H1 (cell line): ENCODE measurements around the gene PI4KA. TPM values are rescaled to one million over a fixed set of nuclear protein-coding genes. Genes with fewer than 3 reads are reported as not detected.
A peak's percentile ranks its signal among the peaks of the same experiment; 100 is the strongest.
"Not testable (repeated sequence)": the region's sequence is repeated elsewhere in the genome, so short reads cannot be mapped to it uniquely, and the experiment has no call there.

ENCODE experiments used
- CTCF ChIA-PET: fragments of 300-600 bp; sonication (Branson Sonifier 250); formaldehyde crosslinking; loops from one replicate; lab custom pipeline; 2021; ENCODE audit not compliant: partially characterized antibody; lab: Charles Lee
- POLR2A ChIA-PET: fragments of 300-600 bp; sonication (Branson Sonifier 250); formaldehyde crosslinking; loops from one replicate; lab custom pipeline; 2021; ENCODE audit warnings: inconsistent platforms; ENCODE audit not compliant: partially characterized antibody; lab: Charles Lee
- DNase-seq, 2 experiments: peaks; one replicate each; pipeline versions ENCODE4 v3.0.0 to v3.0.0-alpha.2; 2010 to 2022; ENCODE audit warnings: low spot score in 2 of 2, low read depth in 1 of 2, mixed read lengths in 1 of 2
- FAIRE-seq: peaks from 2 replicates; lab custom pipeline; 2011; peaks lifted over from hg19 to GRCh38; lab: Jason Lieb, UNC
- H2AFZ ChIP-seq: 2 replicates; pipeline ENCODE4 v1.8.1; 2012; ENCODE audit warnings: low read length, inconsistent platforms
- H2AK5ac ChIP-seq: 2 replicates; pipeline ENCODE4 v1.6.1; 2013; ENCODE audit warnings: low read depth, low read length
- H2BK120ac ChIP-seq: replicated peaks from 2 replicates; pipeline ENCODE3; 2013; ENCODE audit warnings: low read depth, low read length, inconsistent platforms
- H2BK12ac ChIP-seq: 2 replicates; pipeline ENCODE4 v1.6.1; 2013; ENCODE audit warnings: low read depth, low read length
- H2BK15ac ChIP-seq: 2 replicates; pipeline ENCODE4 v1.6.1; 2013; ENCODE audit warnings: low read length
- H2BK20ac ChIP-seq: 2 replicates; pipeline ENCODE4 v1.6.1; 2013; ENCODE audit warnings: low read length
- H2BK5ac ChIP-seq: 2 replicates; pipeline ENCODE4 v1.6.1; 2013; ENCODE audit warnings: low read depth, low read length
- H3K14ac ChIP-seq: 2 replicates; pipeline ENCODE4 v1.6.1; 2013; ENCODE audit warnings: inconsistent platforms; ENCODE audit not compliant: insufficient read length
- H3K18ac ChIP-seq: 2 replicates; pipeline ENCODE4 v1.6.1; 2013; ENCODE audit warnings: low read length; ENCODE audit errors: extremely low read depth
- H3K23ac ChIP-seq: 2 replicates; pipeline ENCODE4 v1.6.1; 2013; ENCODE audit warnings: inconsistent platforms; ENCODE audit not compliant: insufficient read length
- H3K23me2 ChIP-seq: 2 replicates; pipeline ENCODE4 v1.6.1; 2013; ENCODE audit warnings: low read depth, low read length
- H3K27ac ChIP-seq: 2 replicates; pipeline ENCODE4 v1.6.1; 2011; ENCODE audit warnings: low read depth, low read length, inconsistent platforms
- H3K27me3 ChIP-seq, 4 experiments: replicated peaks in 1 of 4; 1 replicate in 1 of 4; 2 replicates in 3 of 4; pipeline versions ENCODE4 v1.6.1 to v1.8.1; 2011 to 2013; ENCODE audit warnings: low read length in 3 of 4, mild to moderate bottlenecking in 3 of 4, inconsistent platforms in 2 of 4, mixed read lengths in 2 of 4, moderate library complexity in 1 of 4; ENCODE audit not compliant: control insufficient read depth in 3 of 4, insufficient read depth in 3 of 4; ENCODE audit errors: extremely low read depth in 1 of 4
- H3K36me3 ChIP-seq, 4 experiments: 2 replicates each; pipeline versions ENCODE4 v1.6.1 to v1.8.1; 2011 to 2013; ENCODE audit warnings: mild to moderate bottlenecking in 4 of 4, low read length in 3 of 4, moderate library complexity in 2 of 4, control low read depth in 1 of 4, inconsistent platforms in 1 of 4; ENCODE audit not compliant: insufficient read depth in 4 of 4, control insufficient read depth in 2 of 4
- H3K4ac ChIP-seq: replicated peaks from 2 replicates; pipeline ENCODE3; 2013; ENCODE audit warnings: low read length, low read depth, mixed read lengths, inconsistent platforms; ENCODE audit not compliant: insufficient read length
- H3K4me1 ChIP-seq, 4 experiments: replicated peaks in 1 of 4; 1 replicate in 1 of 4; 2 replicates in 3 of 4; pipeline versions ENCODE4 v1.6.1 to v1.8.1; 2011 to 2013; ENCODE audit warnings: low read length in 3 of 4, inconsistent platforms in 2 of 4, mixed read lengths in 1 of 4; ENCODE audit not compliant: insufficient read depth in 4 of 4, control insufficient read depth in 3 of 4
- H3K4me2 ChIP-seq, 2 experiments: 2 replicates each; pipeline versions ENCODE4 v1.6.1 to v1.8.1; 2011 to 2013; ENCODE audit warnings: low read depth in 2 of 2, low read length in 2 of 2, control low read depth in 1 of 2, inconsistent platforms in 1 of 2, mild to moderate bottlenecking in 1 of 2; ENCODE audit not compliant: insufficient read depth in 1 of 2
- H3K4me3 ChIP-seq, 4 experiments: fragments of 200-600, 300-600 bp in 1 of 4; sonication (generic), shearing (Covaris generic), sonication (Bioruptor Twin) in 1 of 4; 2 replicates each; pipeline versions ENCODE4 v1.5.1 to v1.8.1; 2011 to 2016; ENCODE audit warnings: low read length in 4 of 4, low read depth in 3 of 4, control low read depth in 2 of 4, inconsistent platforms in 2 of 4, mild to moderate bottlenecking in 2 of 4, mixed read lengths in 1 of 4, moderate library complexity in 1 of 4; ENCODE audit not compliant: insufficient read depth in 2 of 4; ENCODE audit errors: extremely low read depth in 1 of 4
- H3K56ac ChIP-seq: replicated peaks from 2 replicates; pipeline ENCODE3; 2013; ENCODE audit warnings: low read depth, mild to moderate bottlenecking, mixed read lengths, low read length, inconsistent platforms; ENCODE audit not compliant: insufficient read length
- H3K79me1 ChIP-seq: 2 replicates; pipeline ENCODE4 v1.6.1; 2013; ENCODE audit warnings: low read depth, low read length, control low read depth
- H3K79me2 ChIP-seq, 2 experiments: 2 replicates each; pipeline versions ENCODE4 v1.6.1 to v1.8.1; 2012 to 2013; ENCODE audit warnings: low read length in 2 of 2, mild to moderate bottlenecking in 2 of 2, inconsistent platforms in 1 of 2; ENCODE audit not compliant: insufficient read depth in 2 of 2, control insufficient read depth in 1 of 2
- H3K9ac ChIP-seq, 4 experiments: replicated peaks in 1 of 4; 1 replicate in 1 of 4; 2 replicates in 3 of 4; pipeline versions ENCODE4 v1.6.1 to v1.8.1; 2011 to 2013; ENCODE audit warnings: low read depth in 3 of 4, low read length in 3 of 4, control low read depth in 2 of 4, mild to moderate bottlenecking in 2 of 4, moderate library complexity in 2 of 4, inconsistent platforms in 1 of 4; ENCODE audit errors: extremely low read depth in 1 of 4
- H3K9me3 ChIP-seq, 2 experiments: 2 replicates each; pipeline versions ENCODE4 v1.6.1 to v1.8.1; 2012 to 2013; ENCODE audit warnings: mild to moderate bottlenecking in 2 of 2, moderate library complexity in 2 of 2, control low read depth in 1 of 2, inconsistent platforms in 1 of 2, low read depth in 1 of 2, low read length in 1 of 2, mixed read lengths in 1 of 2; ENCODE audit not compliant: insufficient read depth in 2 of 2
- H4K20me1 ChIP-seq, 2 experiments: replicated peaks in 1 of 2; 2 replicates each; pipeline versions ENCODE3 to v1.8.1; 2011 to 2013; ENCODE audit warnings: inconsistent platforms in 2 of 2, low read length in 2 of 2, mild to moderate bottlenecking in 1 of 2; ENCODE audit not compliant: insufficient read depth in 2 of 2, control insufficient read depth in 1 of 2
- H4K5ac ChIP-seq: 2 replicates; pipeline ENCODE4 v1.6.1; 2013; ENCODE audit warnings: low read length, low read depth, mixed read lengths, inconsistent platforms; ENCODE audit not compliant: insufficient read length
- H4K8ac ChIP-seq: 2 replicates; pipeline ENCODE4 v1.8.0; 2013; ENCODE audit warnings: mild to moderate bottlenecking, moderate library complexity, low read length, inconsistent platforms; ENCODE audit not compliant: insufficient read depth; ENCODE audit errors: extremely low read depth
- H4K91ac ChIP-seq: replicated peaks from 2 replicates; pipeline ENCODE3; 2013; ENCODE audit warnings: low read length, mixed read lengths, inconsistent platforms; ENCODE audit not compliant: insufficient read length
- CTCF ChIP-seq, 3 experiments: IDR thresholded peaks; 1 replicate in 2 of 3; 2 replicates in 1 of 3; pipeline versions ENCODE4 v1.5.1 to v1.6.1; 2011; ENCODE audit warnings: low read length in 3 of 3, mild to moderate bottlenecking in 3 of 3, inconsistent platforms in 2 of 3, low read depth in 1 of 3, moderate library complexity in 1 of 3; ENCODE audit not compliant: insufficient read depth in 1 of 3; ENCODE audit errors: control extremely low read depth in 1 of 3
- MAX ChIP-seq: IDR thresholded peaks from 2 replicates; pipeline ENCODE4 v1.6.1; 2012; ENCODE audit warnings: inconsistent platforms
- RAD21 ChIP-seq, 2 experiments: IDR thresholded peaks in 1 of 2; conservative IDR thresholded peaks in 1 of 2; 2 replicates each; pipeline ENCODE4 v1.6.1; 2011; ENCODE audit warnings: low read depth in 2 of 2, low read length in 2 of 2, improper control_type of control experiment in 1 of 2, inconsistent platforms in 1 of 2, mild to moderate bottlenecking in 1 of 2, moderate library complexity in 1 of 2
- WGBS, 2 experiments: shearing (Covaris generic) in 1 of 2; methylation state at CpG; one replicate each; pipeline versions ENCODE4 v1.1.6 to v1.1.7; 2013 to 2015; ENCODE audit warnings: low lambda C conversion rate in 2 of 2, mixed read lengths in 2 of 2, inconsistent platforms in 1 of 2, low coverage in 1 of 2, missing lambda C conversion rate in 1 of 2; ENCODE audit not compliant: insufficient replicate concordance in 2 of 2, insufficient coverage in 1 of 2, insufficient read length in 1 of 2; ENCODE audit errors: extremely low coverage in 1 of 2, missing lambda C conversion rate in 1 of 2; 5-methylcytosine and 5-hydroxymethylcytosine counted together
- polyA plus RNA-seq, 7 experiments: library from polyadenylated mRNA; depleted of rRNA in 3 of 7; stranded (reverse) in 5 of 7; unstranded in 2 of 7; fragments of >200 nt in 5 of 7; fragments of 200-250 nt in 2 of 7; gene quantifications; 1 replicate in 5 of 7; 2 replicates in 1 of 7; 4 replicates in 1 of 7; pipeline versions ENCODE4 v1.2.1 to v1.2.3, GENCODE V29; 2011 to 2013; ENCODE audit warnings: missing spikeins in 2 of 7, mixed read lengths in 2 of 7
- total RNA-seq: library from RNA; stranded (reverse); fragmentation: NEBNext Ultra II Directional; extraction: Animal tissue kit (Norgen Biotek cat#: 25700); gene quantifications from 2 replicates; pipeline ENCODE4 v1.2.1, GENCODE V29; 2021

PI4KA gene
- total and polyA plus RNA-seq, 2 of the 8 experiments (the other 6 are each of a cell fraction or from before 2014, with no cell fraction given) = 22.5 to 37.7 TPM

GRCh38 chr22:20707549-20708118 lies 151.0 kb downstream of the PI4KA start:
- TF ChIP-seq RAD21 (IDR thresholded peaks at IDR 0.05 in 1 of 2, conservative IDR thresholded peaks at IDR 0.05 in 1 of 2; ENCODE audit: low read depth in 2 of 2, low read length in 2 of 2) (peak in 1 of 2 experiments; percentile 17; a peak in 1 of 4 replicates), CTCF (IDR thresholded peaks at IDR 0.05; ENCODE audit: control extremely low read depth in 1 of 3, insufficient read depth in 1 of 3, low read depth in 1 of 3, low read length in 3 of 3) (peak; percentile 34 to 60 (median 40); a peak in 3 of 4 replicates), MAX (peak; percentile 30; the same call in 1 of the 2 replicates)
- H2BK120ac ChIP-seq, H3K27me3 ChIP-seq, H3K27ac ChIP-seq, DNase-seq, H2BK15ac ChIP-seq, H2AK5ac ChIP-seq, H3K23me2 ChIP-seq, H3K18ac ChIP-seq, H4K5ac ChIP-seq, H3K79me1 ChIP-seq, H3K4me3 ChIP-seq, H3K14ac ChIP-seq, H2BK12ac ChIP-seq, H3K36me3 ChIP-seq, H3K79me2 ChIP-seq, H3K9ac ChIP-seq, H3K9me3 ChIP-seq, H3K4ac ChIP-seq, H2BK5ac ChIP-seq, FAIRE-seq, H4K20me1 ChIP-seq, H2BK20ac ChIP-seq, H3K56ac ChIP-seq, H4K8ac ChIP-seq, H3K4me1 ChIP-seq, H3K4me2 ChIP-seq, H4K91ac ChIP-seq, H2AFZ ChIP-seq, CTCF ChIA-PET, POLR2A ChIA-PET, H3K23ac ChIP-seq: not testable (repeated sequence)
- WGBS, 2 experiments = 90% methylated on average over 10 of the region's 11 CpGs; no CpG with 5 or more reads in 1 of the 2 experiments
